DMS79 treated with DMSO at 0.1 percent for 48 hours (cell line): ENCODE results near the gene HIGD1C.
"Not testable (repeated sequence)": the region's sequence is repeated elsewhere in the genome, so short reads cannot be mapped to it uniquely, and the experiment has no call there.

Source experiments
- DNase-seq: peaks from one replicate; lab custom pipeline; 2025; lab: John Stamatoyannopoulos, UW

The HIGD1C gene

GRCh38 chr12:50984586-50985298, 32.4 kb downstream of the HIGD1C start:
- no peak for DNase-seq

- DNase-seq = no peak
Measured at GRCh38 chr12:50985322-50985721, 33.0 kb downstream of the HIGD1C start.

GRCh38 chr12:50986966-50987737, 34.8 kb downstream of the HIGD1C start:
- DNase-seq = no peak

- no peak for DNase-seq
Measured at GRCh38 chr12:50988051-50988450, 35.7 kb downstream of the HIGD1C start.

GRCh38 chr12:50988871-50989270, 36.5 kb downstream of the HIGD1C start:
- DNase-seq = no peak

GRCh38 chr12:50990147-50990727, 37.9 kb downstream of the HIGD1C start:
- no peak for DNase-seq

- DNase-seq = no peak
Measured at GRCh38 chr12:50990791-50991190, 38.4 kb downstream of the HIGD1C start.

- no peak for DNase-seq
Measured at GRCh38 chr12:50991291-50991690, 38.9 kb downstream of the HIGD1C start.

- DNase-seq = peak; percentile 42
Measured at GRCh38 chr12:50992819-50993218, 40.5 kb downstream of the HIGD1C start.

GRCh38 chr12:50999093-50999492, 46.7 kb downstream of the HIGD1C start:
- no peak for DNase-seq

- no peak for DNase-seq
Measured at GRCh38 chr12:51000245-51000644, 47.9 kb downstream of the HIGD1C start.

GRCh38 chr12:51001799-51002198, 49.5 kb downstream of the HIGD1C start:
- no peak for DNase-seq

- DNase-seq = no peak
Measured at GRCh38 chr12:51004504-51004903, 52.2 kb downstream of the HIGD1C start.

GRCh38 chr12:51005030-51005429, 52.7 kb downstream of the HIGD1C start:
- no peak for DNase-seq

GRCh38 chr12:51005671-51006070, 53.3 kb downstream of the HIGD1C start:
- no peak for DNase-seq

GRCh38 chr12:51008329-51009055, 56.1 kb downstream of the HIGD1C start:
- DNase-seq = no peak

- no peak for DNase-seq
Measured at GRCh38 chr12:51009056-51009440, 56.7 kb downstream of the HIGD1C start.

- no peak for DNase-seq
Measured at GRCh38 chr12:51011955-51012354, 59.6 kb downstream of the HIGD1C start.

GRCh38 chr12:51012570-51013236, 60.4 kb downstream of the HIGD1C start:
- DNase-seq = no peak

- DNase-seq = no peak
Measured at GRCh38 chr12:51013441-51013840, 61.1 kb downstream of the HIGD1C start.

GRCh38 chr12:51014467-51014866, 62.1 kb downstream of the HIGD1C start:
- not testable (repeated sequence) for DNase-seq

GRCh38 chr12:51017452-51017851, 65.1 kb downstream of the HIGD1C start:
- no peak for DNase-seq
